Suppressor macrophage (primary cell): ENCODE data around the gene CCDC91.
A peak's percentile ranks its signal among the peaks of the same experiment; 100 is the strongest.
"Not testable (repeated sequence)": the region's sequence is repeated elsewhere in the genome, so short reads cannot be mapped to it uniquely, and the experiment has no call there.

Experiments
- DNase-seq, 4 experiments: peaks; one replicate each; pipeline ENCODE4 v3.0.0-alpha.2; 2020 to 2022

The CCDC91 gene

GRCh38 chr12:28367993-28368392, 177.7 kb downstream of the CCDC91 start:
- DNase-seq = no peak

GRCh38 chr12:28369483-28369882, 179.2 kb downstream of the CCDC91 start:
- no peak for DNase-seq

- DNase-seq = no peak
These were observed 184.3 kb downstream of the CCDC91 start for GRCh38 chr12:28374556-28374955.

- no peak for DNase-seq
These were observed 188.5 kb downstream of the CCDC91 start for GRCh38 chr12:28378736-28379135.

- not testable (repeated sequence) for DNase-seq
These were observed 189.5 kb downstream of the CCDC91 start for GRCh38 chr12:28379779-28380178.

GRCh38 chr12:28383368-28383767, 193.1 kb downstream of the CCDC91 start:
- no peak for DNase-seq

- DNase-seq = no peak
These were observed 198.6 kb downstream of the CCDC91 start for GRCh38 chr12:28388879-28389278.

- DNase-seq = no peak
These were observed 199.9 kb downstream of the CCDC91 start for GRCh38 chr12:28390206-28390605.

GRCh38 chr12:28390761-28391385, 200.6 kb downstream of the CCDC91 start:
- no peak for DNase-seq

GRCh38 chr12:28409892-28410291, 219.6 kb downstream of the CCDC91 start:
- DNase-seq = no peak

GRCh38 chr12:28413460-28414109, 223.3 kb downstream of the CCDC91 start:
- DNase-seq = no peak

GRCh38 chr12:28415755-28416154, 225.5 kb downstream of the CCDC91 start:
- no peak for DNase-seq

GRCh38 chr12:28421374-28421773, 231.1 kb downstream of the CCDC91 start:
- DNase-seq = no peak

- no peak for DNase-seq
These were observed 234.7 kb downstream of the CCDC91 start for GRCh38 chr12:28424965-28425364.

- no peak for DNase-seq
These were observed 235.3 kb downstream of the CCDC91 start for GRCh38 chr12:28425526-28425925.

- DNase-seq = no peak
These were observed 236.8 kb downstream of the CCDC91 start for GRCh38 chr12:28427046-28427445.

GRCh38 chr12:28440081-28440608, 249.9 kb downstream of the CCDC91 start:
- DNase-seq = no peak

- no peak for DNase-seq
These were observed 251.8 kb downstream of the CCDC91 start for GRCh38 chr12:28442101-28442500.

GRCh38 chr12:28443337-28443736, 253.1 kb downstream of the CCDC91 start:
- DNase-seq = no peak

- no peak for DNase-seq
These were observed 255.8 kb downstream of the CCDC91 start for GRCh38 chr12:28446031-28446430.

- no peak for DNase-seq
These were observed 263.4 kb downstream of the CCDC91 start for GRCh38 chr12:28453686-28454085.

- DNase-seq = peak in 3 of 4 experiments; percentile 13 to 57 (median 40)
These were observed 266.9 kb downstream of the CCDC91 start for GRCh38 chr12:28456934-28457710.

GRCh38 chr12:28457785-28458184, 267.5 kb downstream of the CCDC91 start:
- DNase-seq = peak in 3 of 4 experiments; percentile 8 to 28 (median 13)
